Activated naive CD8-positive, alpha-beta T cell treated with anti-CD3 and anti-CD28 coated beads for 36 hours (primary cell): Measurements from ENCODE around the gene PHF21A. TPM values are rescaled to one million over a fixed set of nuclear protein-coding genes. Genes with fewer than 3 reads are reported as not detected.
"Not testable (repeated sequence)": the region's sequence is repeated elsewhere in the genome, so short reads cannot be mapped to it uniquely, and the experiment has no call there.

Experiments used
- DNase-seq: peaks from one replicate; pipeline ENCODE4 v3.0.0; 2021
- H3K27ac Mint-ChIP-seq: one replicate; pipeline ENCODE4 v1.8.0; 2022; ENCODE audit warnings: mild to moderate bottlenecking, moderate library complexity, mixed read lengths
- H3K27me3 Mint-ChIP-seq: one replicate; pipeline ENCODE4 v1.8.0; 2022; ENCODE audit warnings: mild to moderate bottlenecking, mixed read lengths
- H3K36me3 Mint-ChIP-seq: one replicate; pipeline ENCODE4 v1.8.0; 2021; ENCODE audit warnings: mild to moderate bottlenecking, mixed read lengths
- H3K4me1 Mint-ChIP-seq: one replicate; pipeline ENCODE4 v1.8.0; 2021; ENCODE audit warnings: mixed read lengths
- H3K4me3 Mint-ChIP-seq: one replicate; pipeline ENCODE4 v1.8.0; 2022; ENCODE audit warnings: mild to moderate bottlenecking, moderate library complexity, mixed read lengths
- H3K9me3 Mint-ChIP-seq: one replicate; pipeline ENCODE4 v1.8.0; 2022; ENCODE audit warnings: mixed read lengths
- total RNA-seq, 2 experiments: library from RNA; stranded (reverse); gene quantifications; one replicate each; pipeline ENCODE4 v1.2.3, GENCODE V29; 2021

PHF21A gene
- total RNA-seq, 2 experiments from 2014 or later: 24.8 to 29.7 TPM

DNA sequence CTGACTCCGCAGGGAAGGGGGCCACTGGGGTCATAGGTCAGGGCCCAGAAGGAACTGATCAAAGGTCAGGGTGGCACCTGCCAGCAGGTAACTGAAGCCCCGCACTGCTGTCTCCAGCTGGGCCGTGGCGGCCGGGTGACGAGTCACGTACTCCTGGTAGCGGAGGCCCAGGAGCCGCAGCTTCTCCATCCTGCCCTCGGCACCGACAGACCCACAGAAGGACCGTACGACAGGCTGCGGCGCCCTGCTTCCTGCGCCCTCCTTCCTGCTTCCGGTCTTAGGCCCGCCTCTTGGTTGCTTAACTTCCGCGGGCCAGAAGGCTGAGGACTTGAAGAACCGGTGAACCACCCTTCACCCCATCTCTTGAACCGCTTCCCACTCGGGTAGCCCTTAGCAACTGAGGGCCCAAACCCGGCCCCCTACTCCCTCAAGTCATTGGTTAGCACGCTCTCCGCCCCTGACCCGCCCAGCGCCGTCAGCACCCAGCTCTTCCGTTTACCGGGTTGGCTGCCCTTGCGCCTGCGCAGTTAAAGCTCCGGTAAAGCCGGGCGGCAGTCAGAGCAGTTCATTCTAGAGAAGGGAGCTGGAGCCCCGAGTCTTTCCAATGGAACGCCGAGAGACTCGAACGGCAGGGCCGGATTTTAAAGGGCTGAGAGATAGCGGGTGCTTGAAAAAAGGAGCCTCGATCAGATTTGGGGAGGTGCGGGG is 203.5 kb downstream of the PHF21A start, which contains the start of gene PEX16:
Gene PEX16 (minus strand): TSS at position 255 of the 708 bp plus-strand sequence. CDS start 66 bp downstream, at position 189.
- Mint-ChIP-seq H3K9me3 (no peaks in the 10 kb centered on the region), H3K27me3 (no peaks in the 10 kb centered on the region), H3K4me1 (peaks cover 17% of the 10 kb centered on the region), H3K27ac (peak within 1 kb of the TSS; percentile 94), H3K4me3 (peak within 1 kb of the TSS; percentile 91), H3K36me3 (peaks cover 5% of the 10 kb centered on the region)
- peak; percentile 97 for DNase-seq

DNA sequence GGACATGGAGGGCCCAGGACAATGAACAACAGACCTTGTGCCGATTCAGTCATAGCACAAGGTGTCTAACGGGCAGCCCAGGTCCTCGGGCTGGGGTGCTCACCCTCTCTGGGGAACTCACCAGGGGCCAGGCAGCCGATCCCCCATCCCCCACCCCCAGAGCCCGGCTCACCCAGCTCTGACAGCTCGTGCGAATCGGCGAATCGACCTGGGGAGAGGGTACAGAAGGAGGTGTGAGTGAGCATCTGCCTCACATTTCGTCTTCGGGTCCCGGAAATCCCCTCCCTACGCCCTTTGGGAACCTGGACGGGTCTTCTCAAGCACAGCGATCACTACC is 204.0 kb downstream of the PHF21A start:
- Mint-ChIP-seq H3K27me3 (no peaks in the 10 kb centered on the region), H3K9me3 (no peaks in the 10 kb centered on the region), H3K36me3 (peaks cover 5% of the 10 kb centered on the region), H3K27ac (peak overlapping the region; percentile 94), H3K4me3 (peak overlapping the region; percentile 91), H3K4me1 (peaks cover 17% of the 10 kb centered on the region)
- DNase-seq: no peak

DNA sequence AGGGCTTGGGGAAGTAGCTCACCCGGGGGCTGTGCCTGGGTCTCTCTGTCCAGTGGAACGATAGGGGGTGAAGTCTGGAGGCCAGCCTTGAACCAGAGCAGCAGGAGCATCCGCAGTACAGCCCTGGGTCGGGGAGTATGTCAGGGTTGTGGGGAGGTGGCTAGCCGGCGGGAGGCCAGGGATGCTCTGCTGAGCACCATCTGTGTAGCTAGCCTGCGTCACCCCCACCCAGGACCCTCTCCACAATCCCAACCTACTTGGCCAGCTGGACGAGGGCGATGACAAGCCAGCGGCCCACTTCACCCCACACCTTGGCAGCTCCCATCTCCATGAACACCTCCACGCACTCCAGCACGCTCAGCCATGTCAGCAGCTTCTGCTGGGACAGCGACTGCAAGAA is 205.8 kb downstream of the PHF21A start:
- no peak overlapping the region for H3K27ac Mint-ChIP-seq
- H3K27me3 Mint-ChIP-seq: no peaks in the 10 kb centered on the region
- H3K4me1 Mint-ChIP-seq: peaks cover 14% of the 10 kb centered on the region
- no peak overlapping the region for H3K4me3 Mint-ChIP-seq
- DNase-seq: no peak
- H3K9me3 Mint-ChIP-seq: no peaks in the 10 kb centered on the region
- peaks cover 5% of the 10 kb centered on the region for H3K36me3 Mint-ChIP-seq

DNA sequence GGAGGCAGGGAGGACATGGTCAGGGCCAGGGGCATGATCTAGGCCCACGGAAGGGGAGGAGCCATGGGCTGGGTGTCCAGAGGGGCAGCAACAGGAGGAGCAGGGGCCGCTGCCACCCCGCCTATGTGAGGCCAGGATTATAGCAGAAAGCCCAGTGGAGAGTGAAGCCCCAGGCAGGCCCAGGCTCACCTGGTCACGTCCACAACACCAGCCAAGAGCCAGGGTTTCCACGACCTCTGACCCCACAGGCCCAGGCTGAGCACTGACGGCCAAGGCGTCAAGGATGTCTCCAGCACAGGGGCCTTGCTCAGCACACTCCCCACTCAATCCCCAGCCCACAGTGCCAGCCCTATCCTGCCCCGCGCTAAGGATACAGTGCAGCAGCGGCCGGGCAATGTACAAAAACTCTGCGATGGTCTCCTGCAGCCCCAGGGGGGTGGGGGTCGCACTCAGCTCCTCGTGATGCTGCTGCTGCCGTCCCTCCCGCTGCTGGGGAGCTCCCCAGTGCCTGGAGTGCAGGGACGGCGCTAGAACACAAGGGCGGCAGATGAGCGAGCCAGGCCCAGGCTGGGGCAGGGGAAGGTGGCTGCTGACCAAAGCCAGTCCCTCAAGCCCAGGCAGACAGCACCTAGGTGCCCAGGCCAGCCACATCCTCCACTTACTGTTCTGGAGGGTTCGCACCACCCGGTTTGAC is 207.2 kb downstream of the PHF21A start:
- Mint-ChIP-seq H3K27ac (peak overlapping the region; percentile 60), H3K27me3 (no peaks in the 10 kb centered on the region), H3K4me3 (no peak overlapping the region), H3K36me3 (peaks cover 5% of the 10 kb centered on the region), H3K4me1 (peaks cover 11% of the 10 kb centered on the region), H3K9me3 (no peaks in the 10 kb centered on the region)
- DNase-seq: no peak

DNA sequence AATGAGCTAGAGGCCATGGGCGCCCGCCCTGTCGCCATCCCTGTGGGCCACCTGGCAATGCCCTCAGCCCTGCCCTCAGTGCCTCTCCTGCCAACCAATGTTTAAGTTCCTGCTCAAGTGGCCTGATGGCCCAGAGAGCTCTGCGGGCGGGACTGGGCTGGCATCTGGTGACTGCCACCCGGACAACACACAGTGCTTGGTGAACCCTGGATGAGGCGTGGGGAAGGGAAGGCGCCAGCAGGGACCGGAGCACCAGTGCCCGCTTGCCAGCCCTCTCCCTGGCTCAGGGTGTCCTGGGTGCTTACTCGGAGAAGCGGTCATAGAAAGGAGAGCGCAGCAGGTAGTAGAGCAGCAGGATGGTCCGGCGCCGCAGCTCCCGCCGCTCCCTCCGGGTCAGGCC is 207.7 kb downstream of the PHF21A start:
- no peak overlapping the region for H3K4me3 Mint-ChIP-seq
- peak overlapping the region; percentile 60 for H3K27ac Mint-ChIP-seq
- no peaks in the 10 kb centered on the region for H3K27me3 Mint-ChIP-seq
- H3K36me3 Mint-ChIP-seq: peaks cover 5% of the 10 kb centered on the region
- no peaks in the 10 kb centered on the region for H3K9me3 Mint-ChIP-seq
- no peak for DNase-seq
- H3K4me1 Mint-ChIP-seq: peaks cover 9% of the 10 kb centered on the region

DNA sequence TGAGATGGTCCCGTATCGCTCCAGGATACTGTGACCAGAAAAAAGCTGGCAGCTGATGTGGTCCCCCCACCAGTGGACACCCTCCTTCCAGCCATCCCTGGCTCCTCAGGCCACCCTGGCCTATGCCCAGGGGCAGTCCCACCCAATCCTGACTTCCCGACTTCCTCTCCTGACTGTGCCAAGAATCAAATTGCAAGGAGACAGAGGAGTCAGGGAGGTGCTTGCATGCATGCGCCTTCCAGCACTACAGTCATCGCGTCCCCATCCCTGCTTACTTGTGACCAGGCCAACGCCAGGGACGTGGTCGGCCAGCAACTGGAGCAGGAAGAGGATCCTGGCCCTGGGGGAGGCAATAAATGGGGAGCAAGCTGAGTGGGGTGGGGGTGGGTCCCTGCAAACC is 210.6 kb downstream of the PHF21A start:
- Mint-ChIP-seq H3K36me3 (peaks cover 5% of the 10 kb centered on the region), H3K9me3 (no peaks in the 10 kb centered on the region), H3K27ac (no peak overlapping the region)

DNA sequence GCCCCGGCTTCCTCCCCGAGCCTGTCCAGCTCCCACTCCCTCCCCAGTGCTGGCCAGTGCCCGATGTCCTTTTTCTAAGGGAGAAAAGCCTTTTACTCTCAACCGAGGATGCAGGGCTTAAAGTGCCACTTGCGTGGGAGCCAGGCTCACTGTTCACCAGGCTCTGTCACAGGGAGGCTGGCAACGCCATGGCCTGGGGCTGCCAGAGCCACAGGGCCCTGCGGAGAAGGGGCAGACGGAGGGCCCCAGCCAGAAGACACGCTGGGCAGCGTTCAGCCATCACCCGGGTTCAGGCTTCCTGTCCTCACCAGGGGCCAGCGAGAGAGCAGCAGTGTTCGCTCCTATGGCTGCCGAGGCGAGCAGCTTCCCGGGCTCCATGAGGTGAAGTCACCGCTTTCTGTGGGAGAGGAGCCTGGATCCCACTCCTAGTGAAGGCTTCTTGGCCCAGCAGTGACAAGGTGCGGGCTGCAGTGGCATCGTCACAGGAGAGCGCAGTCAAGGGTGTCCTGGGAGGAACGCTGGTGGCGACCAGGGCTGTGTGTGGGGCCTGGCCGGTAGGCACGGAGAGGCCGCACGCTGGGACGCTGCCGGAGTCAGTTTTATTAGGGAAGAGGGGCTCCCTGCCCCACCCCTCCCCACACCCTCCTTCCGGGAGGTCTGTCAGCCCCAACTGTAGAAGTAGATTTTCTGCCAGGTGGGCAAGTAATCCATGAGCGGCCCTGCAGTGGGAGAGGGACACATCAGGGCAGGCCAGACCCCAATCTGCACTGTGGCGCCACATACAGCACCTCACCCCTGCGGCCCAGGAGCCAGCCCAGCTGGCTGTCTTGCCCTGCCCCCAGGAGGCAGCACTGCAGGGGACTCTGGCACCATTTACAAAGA is 211.4 kb downstream of the PHF21A start:
- H3K27me3 Mint-ChIP-seq: no peaks in the 10 kb centered on the region
- no peak overlapping the region for H3K4me3 Mint-ChIP-seq
- H3K27ac Mint-ChIP-seq: no peak overlapping the region
- peaks cover 3% of the 10 kb centered on the region for H3K4me1 Mint-ChIP-seq
- peaks cover 3% of the 10 kb centered on the region for H3K36me3 Mint-ChIP-seq
- no peak for DNase-seq
- H3K9me3 Mint-ChIP-seq: no peaks in the 10 kb centered on the region

More for the DNA sequence above, 210.6 kb downstream of the PHF21A start:
- peaks cover 5% of the 10 kb centered on the region for H3K4me1 Mint-ChIP-seq
- no peak for DNase-seq
- no peak overlapping the region for H3K4me3 Mint-ChIP-seq
- no peaks in the 10 kb centered on the region for H3K27me3 Mint-ChIP-seq

DNA sequence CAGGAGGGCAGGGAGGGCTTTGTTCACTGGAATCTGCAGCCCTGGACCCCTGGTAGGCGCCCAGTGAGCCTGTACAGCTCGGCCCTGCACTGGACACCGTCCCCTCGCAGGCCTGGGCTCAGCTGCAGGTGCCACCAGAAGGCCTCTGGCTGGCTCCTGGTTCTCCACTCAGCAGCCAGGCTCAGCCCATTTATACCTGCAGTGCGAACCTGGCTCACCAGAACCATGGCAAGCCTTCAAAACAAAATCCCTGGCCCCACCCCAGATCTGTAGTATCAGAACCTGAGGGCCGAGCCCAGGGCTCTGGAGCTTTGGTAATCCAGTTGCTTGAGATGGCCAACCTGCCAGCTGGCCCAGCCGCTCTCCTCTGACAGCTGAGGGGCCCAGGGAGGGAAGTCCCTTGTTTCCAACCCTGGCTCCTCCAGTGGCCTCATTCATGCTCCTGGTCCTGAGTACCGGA is 213.3 kb downstream of the PHF21A start:
- Mint-ChIP-seq H3K36me3 (no peaks in the 10 kb centered on the region), H3K27ac (no peak overlapping the region), H3K9me3 (no peaks in the 10 kb centered on the region), H3K4me3 (no peak overlapping the region), H3K27me3 (no peaks in the 10 kb centered on the region), H3K4me1 (peaks cover 3% of the 10 kb centered on the region)
- no peak for DNase-seq

DNA sequence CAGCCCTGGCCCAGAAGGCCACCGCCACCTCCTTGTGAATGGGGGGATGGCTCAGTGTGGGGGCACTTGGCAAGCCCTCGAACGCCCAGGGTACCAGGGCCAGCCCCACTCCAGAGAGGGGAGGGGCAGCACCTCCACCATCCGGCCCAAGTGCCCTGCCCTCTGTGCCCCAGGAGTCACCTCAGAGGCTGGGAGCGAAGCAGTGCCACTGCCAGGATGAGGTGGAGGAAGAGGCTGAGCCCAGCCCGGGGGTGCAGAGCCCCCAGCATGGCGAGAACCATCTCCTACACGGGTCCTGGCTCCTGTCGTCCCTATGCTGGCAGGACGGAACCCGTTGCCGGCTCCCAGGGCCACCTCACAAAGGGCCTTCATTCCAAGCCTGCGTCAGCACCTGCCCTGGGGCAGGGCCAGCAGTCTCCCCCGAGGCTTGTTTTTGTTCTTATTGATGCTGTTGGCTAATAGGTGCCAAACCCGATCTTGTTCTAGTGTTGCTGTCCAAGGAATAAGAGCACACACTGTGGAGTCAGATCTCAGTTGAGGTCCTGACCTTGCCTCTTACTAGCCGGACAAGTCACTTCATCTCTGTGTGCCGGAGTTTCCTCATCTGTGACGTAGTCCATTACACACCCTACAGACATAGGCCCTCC is 214.2 kb downstream of the PHF21A start, which contains the start of gene FREY1:
Gene FREY1 (minus strand): TSS at position 307 of the 647 bp plus-strand sequence. CDS start 26 bp downstream, at position 281.
- no peak for DNase-seq
- H3K4me1 Mint-ChIP-seq: peaks cover 3% of the 10 kb centered on the region
- H3K27ac Mint-ChIP-seq: no peak within 1 kb of the TSS
- H3K36me3 Mint-ChIP-seq: no peaks in the 10 kb centered on the region
- no peaks in the 10 kb centered on the region for H3K27me3 Mint-ChIP-seq
- H3K9me3 Mint-ChIP-seq: no peaks in the 10 kb centered on the region
- H3K4me3 Mint-ChIP-seq: no peak within 1 kb of the TSS

DNA sequence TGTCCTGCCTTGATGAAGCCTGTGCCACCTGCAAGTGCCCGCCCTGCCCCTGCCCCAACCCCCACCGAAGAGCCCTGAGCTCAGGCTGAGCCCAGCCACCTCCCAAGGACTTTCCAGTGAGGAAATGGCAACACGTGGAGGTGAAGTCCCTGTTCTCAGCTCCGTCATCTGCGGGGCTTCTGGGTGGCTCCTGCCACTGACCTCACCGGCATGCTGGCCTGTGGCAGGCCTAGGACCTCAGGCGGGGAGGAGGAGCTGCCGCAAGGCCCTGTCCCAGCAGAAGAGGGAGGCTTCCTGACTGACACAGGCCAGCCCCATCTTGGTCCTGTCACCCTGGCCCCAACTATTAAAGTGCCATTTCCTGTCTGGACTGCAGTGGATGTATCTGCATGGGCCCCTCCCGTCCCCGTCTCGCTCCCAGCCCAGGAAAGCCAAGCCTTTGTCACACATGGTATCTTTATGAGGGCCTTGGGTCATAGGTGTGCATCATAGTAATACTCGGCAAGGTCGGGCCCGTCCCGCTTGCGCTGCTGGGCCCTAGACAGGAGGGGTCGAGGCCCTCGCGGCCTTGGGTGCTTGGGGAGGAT is 215.1 kb downstream of the PHF21A start:
- Mint-ChIP-seq H3K27me3 (peaks cover 2% of the 10 kb centered on the region), H3K27ac (no peak overlapping the region), H3K36me3 (no peaks in the 10 kb centered on the region), H3K9me3 (no peaks in the 10 kb centered on the region), H3K4me1 (peaks cover 3% of the 10 kb centered on the region), H3K4me3 (no peak overlapping the region)
- no peak for DNase-seq

DNA sequence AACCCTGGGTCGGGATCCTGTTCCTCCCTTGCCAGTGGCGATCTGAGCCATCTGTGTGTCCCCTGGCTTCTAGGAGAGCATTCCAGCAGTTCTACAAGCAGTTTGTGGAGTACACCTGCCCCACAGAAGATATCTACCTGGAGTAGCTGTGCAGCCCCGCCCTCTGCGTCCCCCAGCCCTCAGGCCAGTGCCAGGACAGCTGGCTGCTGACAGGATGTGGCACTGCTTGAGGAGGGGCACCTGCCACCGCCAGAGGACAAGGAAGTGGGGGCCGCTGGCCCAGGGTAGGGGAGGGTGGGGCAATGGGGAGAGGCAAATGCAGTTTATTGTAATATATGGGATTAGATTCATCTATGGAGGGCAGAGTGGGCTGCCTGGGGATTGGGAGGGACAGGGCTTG is 215.7 kb downstream of the PHF21A start:
- not testable (repeated sequence) for DNase-seq, H3K9me3 Mint-ChIP-seq, H3K4me3 Mint-ChIP-seq, H3K27me3 Mint-ChIP-seq, H3K4me1 Mint-ChIP-seq, H3K36me3 Mint-ChIP-seq, H3K27ac Mint-ChIP-seq

DNA sequence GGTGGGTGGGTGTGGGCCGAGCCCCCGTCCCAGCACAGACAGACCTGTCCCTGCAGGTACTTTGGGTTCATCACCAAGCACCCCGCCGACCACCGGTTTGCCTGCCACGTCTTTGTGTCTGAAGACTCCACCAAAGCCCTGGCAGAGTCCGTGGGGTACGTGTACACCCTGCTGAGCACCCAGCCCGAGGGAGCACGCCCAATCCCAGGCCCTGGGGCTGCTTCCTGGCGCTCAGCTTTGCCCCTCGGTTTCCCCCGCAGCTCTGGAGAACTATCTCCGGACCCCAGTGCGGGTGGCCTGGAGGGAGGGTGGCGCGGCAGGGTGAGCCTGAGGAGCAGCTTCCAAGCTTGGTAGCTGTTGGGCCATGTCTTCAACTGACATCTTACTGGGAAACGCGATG is 216.2 kb downstream of the PHF21A start:
- Mint-ChIP-seq H3K27ac (no peak overlapping the region), H3K27me3 (peaks cover 11% of the 10 kb centered on the region), H3K4me3 (no peak overlapping the region), H3K36me3 (no peaks in the 10 kb centered on the region), H3K9me3 (no peaks in the 10 kb centered on the region), H3K4me1 (peaks cover 7% of the 10 kb centered on the region)
- no peak for DNase-seq

DNA sequence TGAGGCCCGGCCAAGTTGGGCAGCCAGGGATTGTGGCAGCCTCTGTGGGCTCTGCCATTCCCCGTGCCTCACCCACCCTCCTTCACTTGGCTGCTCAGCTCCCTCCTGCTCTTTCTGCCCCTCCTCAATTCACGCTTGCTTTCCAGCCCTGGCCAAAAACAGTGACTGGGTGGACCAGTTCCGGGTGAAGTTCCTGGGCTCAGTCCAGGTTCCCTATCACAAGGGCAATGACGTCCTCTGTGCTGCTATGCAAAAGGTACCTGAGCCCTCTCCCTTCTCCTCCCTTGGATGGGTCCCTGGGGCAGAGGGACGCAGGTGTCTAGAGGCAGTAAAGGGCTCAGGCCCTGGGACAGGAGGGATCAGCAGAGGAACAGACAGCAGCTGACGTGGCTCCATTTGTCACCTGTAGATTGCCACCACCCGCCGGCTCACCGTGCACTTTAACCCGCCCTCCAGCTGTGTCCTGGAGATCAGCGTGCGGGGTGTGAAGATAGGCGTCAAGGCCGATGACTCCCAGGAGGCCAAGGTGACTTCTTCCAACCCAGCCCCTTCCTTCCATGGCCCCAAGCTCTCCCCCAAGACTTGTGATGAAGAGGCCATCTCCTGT is 216.8 kb downstream of the PHF21A start:
- DNase-seq: no peak
- Mint-ChIP-seq H3K9me3 (no peaks in the 10 kb centered on the region), H3K4me1 (peaks cover 7% of the 10 kb centered on the region), H3K27me3 (peaks cover 11% of the 10 kb centered on the region), H3K27ac (no peak overlapping the region), H3K4me3 (no peak overlapping the region), H3K36me3 (no peaks in the 10 kb centered on the region)
